Gastroesophageal sphincter (tissue), 3 donors: ENCODE measurements around the gene ADAMTSL3.

Experiments
- CTCF ChIP-seq, 4 experiments: fragments of 200-600 bp in 2 of 4; fragments of 450-650 bp in 2 of 4; sonication (generic) in 1 of 4; IDR thresholded peaks; one replicate each; pipeline ENCODE4 v1.5.1; 2017 to 2019; ENCODE audit warnings: antibody characterized with exemption in 4 of 4, mild to moderate bottlenecking in 2 of 4, moderate library complexity in 2 of 4
- EP300 ChIP-seq: sonication (generic); formaldehyde crosslinking; IDR thresholded peaks from one replicate; pipeline ENCODE4 v1.6.1; 2017; ENCODE audit warnings: antibody characterized with exemption, mild to moderate bottlenecking
- POLR2A ChIP-seq, 2 donors: fragments of 450-650 bp; IDR thresholded peaks; one replicate each; pipeline ENCODE4 v1.6.1; 2017; ENCODE audit warnings: antibody characterized with exemption in 2 of 2, mild to moderate bottlenecking in 2 of 2, moderate library complexity in 1 of 2
- POLR2AphosphoS5 ChIP-seq: sonication (generic); formaldehyde crosslinking; IDR thresholded peaks from one replicate; pipeline ENCODE4 v1.6.1; 2017; ENCODE audit warnings: antibody characterized with exemption

GRCh38 chr15:83709241-83709640 is 55.3 kb downstream of the ADAMTSL3 start:
- TF ChIP-seq CTCF (IDR thresholded peaks at IDR 0.05) (no peak), POLR2A (IDR thresholded peaks at IDR 0.05) (no peak), EP300 (no peak), POLR2AphosphoS5 (no peak)
